GM12872 (cell line): ENCODE data around the gene SLC12A2.

Experiments
- CTCF ChIP-seq: IDR thresholded peaks from 3 replicates; pipeline ENCODE4 v1.5.1; 2011; ENCODE audit warnings: low read depth, mild to moderate bottlenecking, low read length, moderate library complexity; ENCODE audit not compliant: insufficient read depth

The SLC12A2 gene

GRCh38 chr5:128097781-128098180 lies 14.2 kb downstream of the SLC12A2 start:
- TF ChIP-seq CTCF = no peak

GRCh38 chr5:128099944-128100343 lies 16.4 kb downstream of the SLC12A2 start:
- TF ChIP-seq CTCF = no peak

GRCh38 chr5:128100860-128101557 lies 17.4 kb downstream of the SLC12A2 start:
- TF ChIP-seq CTCF = no peak

- no peak for TF ChIP-seq CTCF
Measured at GRCh38 chr5:128101676-128102075, 18.1 kb downstream of the SLC12A2 start.

- no peak for TF ChIP-seq CTCF
Measured at GRCh38 chr5:128105203-128105602, 21.6 kb downstream of the SLC12A2 start.

- no peak for TF ChIP-seq CTCF
Measured at GRCh38 chr5:128109138-128109537, 25.6 kb downstream of the SLC12A2 start.

- no peak for TF ChIP-seq CTCF
Measured at GRCh38 chr5:128109766-128110165, 26.2 kb downstream of the SLC12A2 start.
